Measurements from ENCODE around the gene DNAJB2. TPM values are rescaled to one million over a fixed set of nuclear protein-coding genes. Genes with fewer than 3 reads are reported as not detected.
"Not testable (repeated sequence)": the region's sequence is repeated elsewhere in the genome, so short reads cannot be mapped to it uniquely, and the experiment has no call there.

DNAJB2 gene
- total and polyA plus RNA-seq, 7 donors = 27.4 to 73.9 (median 42.1) TPM

GRCh38 chr2:219309278-219309677 is 30.1 kb downstream of the DNAJB2 start, which contains the start of gene PTPRN:
PTPRN (minus strand) TSS chr2:219309401; CDS start chr2:219309332, 69 bp downstream.
- DNase-seq = no peak

GRCh38 chr2:219312683-219313263 is 33.6 kb downstream of the DNAJB2 start:
- H3K9me3 ChIP-seq; DNase-seq; H3K4me3 ChIP-seq; H3K27ac ChIP-seq; intact Hi-C loops (cut with DNase I); H3K36me3 ChIP-seq: not testable (repeated sequence)
- WGBS, 2 donors = 88 to 93% methylated on average over 49 of the region's 49 CpGs
- Histone ChIP-seq H3K4me1 (peaks cover 0 to 10% (median 5%) of the 10 kb centered on the region in 4 donors), H3K27me3 (peaks cover 11 to 42% (median 25%) of the 10 kb centered on the region in 3 donors)

More at GRCh38 chr2:219309278-219309677, 30.1 kb downstream of the DNAJB2 start, which contains the start of gene PTPRN:
- Histone ChIP-seq H3K4me3 (no peak within 1 kb of the TSS), H3K9me3 (no peaks in the 10 kb centered on the region), H3K27ac (no peak within 1 kb of the TSS), H3K4me1 (peaks cover 0 to 10% (median 5%) of the 10 kb centered on the region in 4 donors), H3K36me3 (no peaks in the 10 kb centered on the region), H3K27me3 (peaks cover 11 to 63% (median 29%) of the 10 kb centered on the region in 3 donors)
- WGBS, 2 donors = 8 to 26% methylated on average over 37 of the region's 37 CpGs
- intact Hi-C loops (cut with DNase I) = no loop called here
- TF ChIP-seq EP300 (IDR thresholded peaks at IDR 0.05) (no peak), CTCF (IDR thresholded peaks at IDR 0.05) (no peak), POLR2A (IDR thresholded peaks at IDR 0.05) (no peak), POLR2AphosphoS5 (IDR thresholded peaks at IDR 0.05) (no peak)

- 75 to 91% methylated on average over 16 of the region's 16 CpGs for WGBS, 2 donors
- Histone ChIP-seq H3K27me3 (peaks cover 0 to 20% (median 4%) of the 10 kb centered on the region in 3 donors), H3K27ac (no peak overlapping the region)
Observed at GRCh38 chr2:219314804-219315468, 35.8 kb downstream of the DNAJB2 start.

GRCh38 chr2:219323434-219323833 is 44.3 kb downstream of the DNAJB2 start:
- intact Hi-C loops (cut with DNase I) = no loop called here
- Histone ChIP-seq H3K4me1 (no peaks in the 10 kb centered on the region), H3K36me3 (no peaks in the 10 kb centered on the region), H3K27me3 (peaks cover 0 to 14% (median 0%) of the 10 kb centered on the region in 3 donors), H3K9me3 (no peaks in the 10 kb centered on the region), H3K27ac (no peak overlapping the region), H3K4me3 (no peak overlapping the region)
- WGBS, 2 donors = 69 to 74% methylated on average over 4 of the region's 4 CpGs
- DNase-seq = no peak
- TF ChIP-seq POLR2A (IDR thresholded peaks at IDR 0.05) (no peak), POLR2AphosphoS5 (IDR thresholded peaks at IDR 0.05) (no peak), EP300 (IDR thresholded peaks at IDR 0.05) (no peak), CTCF (IDR thresholded peaks at IDR 0.05) (no peak)

More at GRCh38 chr2:219314804-219315468, 35.8 kb downstream of the DNAJB2 start:
- intact Hi-C loops (cut with DNase I) = no loop called here
- Histone ChIP-seq H3K4me1 (no peaks in the 10 kb centered on the region), H3K4me3 (no peak overlapping the region), H3K9me3 (no peaks in the 10 kb centered on the region), H3K36me3 (no peaks in the 10 kb centered on the region)
- DNase-seq = no peak
- TF ChIP-seq POLR2AphosphoS5 (IDR thresholded peaks at IDR 0.05) (no peak), POLR2A (IDR thresholded peaks at IDR 0.05) (no peak), EP300 (IDR thresholded peaks at IDR 0.05) (no peak), CTCF (IDR thresholded peaks at IDR 0.05) (no peak)

GRCh38 chr2:219325136-219325535 is 46.0 kb downstream of the DNAJB2 start:
- no peak overlapping the region for H3K27ac ChIP-seq
- TF ChIP-seq POLR2A (IDR thresholded peaks at IDR 0.05) (no peak), CTCF (IDR thresholded peaks at IDR 0.05) (no peak), EP300 (IDR thresholded peaks at IDR 0.05) (no peak), POLR2AphosphoS5 (IDR thresholded peaks at IDR 0.05) (no peak)
- H3K27me3 ChIP-seq = peaks cover 0 to 14% (median 0%) of the 10 kb centered on the region in 3 donors
- no peaks in the 10 kb centered on the region for H3K36me3 ChIP-seq
- no peak for DNase-seq
- no peak overlapping the region for H3K4me3 ChIP-seq
- intact Hi-C loops (cut with DNase I) = no loop called here
- H3K4me1 ChIP-seq = no peaks in the 10 kb centered on the region
- WGBS, 2 donors = 79 to 89% methylated on average over 4 of the region's 4 CpGs
- peaks cover 0 to 2% (median 0%) of the 10 kb centered on the region in 4 donors for H3K9me3 ChIP-seq

Data from sigmoid colon (tissue), 7 donors.